ENCODE data around the gene CCDC85B. TPM values are rescaled to one million over a fixed set of nuclear protein-coding genes. Genes with fewer than 3 reads are reported as not detected.
A peak's percentile ranks its signal among the peaks of the same experiment; 100 is the strongest.

The CCDC85B gene
- polyA plus RNA-seq, 3 donors, result 20.8 to 35.2 (median 24.4) TPM

DNA sequence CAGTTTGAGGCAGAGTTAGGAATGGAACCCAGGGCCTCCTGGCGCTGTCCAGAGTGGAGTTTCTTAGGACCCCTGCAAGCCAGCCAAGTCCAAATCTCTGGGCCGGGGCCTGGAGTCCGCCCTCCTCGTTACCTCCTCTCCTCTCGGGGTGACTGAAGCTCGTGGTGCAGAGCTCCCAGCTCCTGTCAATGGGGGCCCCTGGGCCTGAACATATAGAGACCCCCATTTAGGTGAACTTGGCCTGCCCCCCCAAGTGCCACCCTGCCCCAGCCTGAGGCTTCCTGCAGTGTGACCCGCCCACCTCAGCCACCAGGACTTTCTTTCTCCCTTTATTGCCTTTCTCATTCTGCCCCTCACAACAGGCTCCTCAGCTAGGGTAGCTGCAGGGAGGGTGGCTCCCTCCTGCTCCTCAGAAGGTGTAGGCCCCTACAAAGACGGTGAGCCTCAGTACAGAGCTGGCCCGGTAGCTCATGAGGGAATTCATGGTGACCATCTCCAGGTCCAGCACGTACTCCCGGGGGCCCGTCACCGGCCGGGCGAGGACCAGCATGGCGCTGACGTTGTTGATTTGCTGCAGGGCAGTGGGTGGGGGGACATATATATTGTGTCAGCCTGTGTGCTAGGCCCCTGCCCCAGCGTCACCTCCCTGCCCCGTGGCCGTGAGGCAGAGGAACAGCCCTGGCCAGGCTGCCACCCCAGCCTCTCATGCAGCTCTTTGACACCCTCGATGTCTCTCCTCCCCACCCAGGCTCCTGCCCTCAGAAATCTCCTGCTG lies 23.8 kb upstream of the CCDC85B start:
- H3K4me3 Mint-ChIP-seq, result no peak overlapping the region
- Histone ChIP-seq H3K79me2 (ENCODE audit: insufficient read depth, low read length) (peaks cover 17% of the 10 kb centered on the region), H2AFZ (ENCODE audit: insufficient read depth, low read depth, low read length, poor library complexity, severe bottlenecking) (no peak overlapping the region), H4K20me1 (ENCODE audit: insufficient read depth, low read length) (peaks cover 36% of the 10 kb centered on the region), H3K4me3 (replicated peaks in 1 of 3; ENCODE audit: low read depth in 2 of 3, low read length in 3 of 3) (no peak overlapping the region), H3K9ac (ENCODE audit: insufficient read depth, low read length, poor library complexity, severe bottlenecking) (no peak overlapping the region), H3K4me2 (replicated peaks; ENCODE audit: extremely low read depth, low read length, poor library complexity, severe bottlenecking) (no peak overlapping the region), H3K36me3 (replicated peaks in 1 of 2; ENCODE audit: control insufficient read depth in 1 of 2, insufficient read depth in 2 of 2, low read length in 2 of 2) (peaks cover 48 to 53% of the 10 kb centered on the region in 2 donors), H3K4me1 (ENCODE audit: control insufficient read depth in 1 of 2, insufficient read depth in 2 of 2, low read length in 2 of 2) (peaks cover 9 to 28% of the 10 kb centered on the region in 2 donors), H3K9me3 (replicated peaks in 1 of 2; ENCODE audit: control insufficient read depth in 1 of 2, insufficient read depth in 1 of 2, low read length in 2 of 2) (no peaks in the 10 kb centered on the region), H3K27me3 (ENCODE audit: control insufficient read depth in 2 of 2, insufficient read depth in 2 of 2, low read length in 2 of 2) (no peaks in the 10 kb centered on the region), H3K27ac (ENCODE audit: low read depth in 1 of 2, low read length in 2 of 2) (no peak overlapping the region)
- peaks cover 0 to 4% (median 0%) of the 10 kb centered on the region in 7 donors for H3K9me3 Mint-ChIP-seq
- intact Hi-C loops (cut with micrococcal nuclease), result no loop called here
- TF ChIP-seq, protein P1, sequence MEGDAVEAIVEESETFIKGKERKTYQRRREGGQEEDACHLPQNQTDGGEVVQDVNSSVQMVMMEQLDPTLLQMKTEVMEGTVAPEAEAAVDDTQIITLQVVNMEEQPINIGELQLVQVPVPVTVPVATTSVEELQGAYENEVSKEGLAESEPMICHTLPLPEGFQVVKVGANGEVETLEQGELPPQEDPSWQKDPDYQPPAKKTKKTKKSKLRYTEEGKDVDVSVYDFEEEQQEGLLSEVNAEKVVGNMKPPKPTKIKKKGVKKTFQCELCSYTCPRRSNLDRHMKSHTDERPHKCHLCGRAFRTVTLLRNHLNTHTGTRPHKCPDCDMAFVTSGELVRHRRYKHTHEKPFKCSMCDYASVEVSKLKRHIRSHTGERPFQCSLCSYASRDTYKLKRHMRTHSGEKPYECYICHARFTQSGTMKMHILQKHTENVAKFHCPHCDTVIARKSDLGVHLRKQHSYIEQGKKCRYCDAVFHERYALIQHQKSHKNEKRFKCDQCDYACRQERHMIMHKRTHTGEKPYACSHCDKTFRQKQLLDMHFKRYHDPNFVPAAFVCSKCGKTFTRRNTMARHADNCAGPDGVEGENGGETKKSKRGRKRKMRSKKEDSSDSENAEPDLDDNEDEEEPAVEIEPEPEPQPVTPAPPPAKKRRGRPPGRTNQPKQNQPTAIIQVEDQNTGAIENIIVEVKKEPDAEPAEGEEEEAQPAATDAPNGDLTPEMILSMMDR (IDR thresholded peaks at IDR 0.05), result no peak
- DNase-seq, result no peak
- WGBS (ENCODE audit: insufficient coverage), result 87% methylated on average over 13 of the region's 21 CpGs
- peaks cover 26% of the 10 kb centered on the region for H3K4me1 Mint-ChIP-seq
- H3K36me3 Mint-ChIP-seq, result peaks cover 40 to 57% of the 10 kb centered on the region in 2 donors
- peaks cover 6 to 26% (median 18%) of the 10 kb centered on the region in 3 donors for H3K27me3 Mint-ChIP-seq (ENCODE audit: low read depth in 3 of 3)
- H3K27ac Mint-ChIP-seq, result peak overlapping the region in 1 of 7 donors; percentile 23

DNA sequence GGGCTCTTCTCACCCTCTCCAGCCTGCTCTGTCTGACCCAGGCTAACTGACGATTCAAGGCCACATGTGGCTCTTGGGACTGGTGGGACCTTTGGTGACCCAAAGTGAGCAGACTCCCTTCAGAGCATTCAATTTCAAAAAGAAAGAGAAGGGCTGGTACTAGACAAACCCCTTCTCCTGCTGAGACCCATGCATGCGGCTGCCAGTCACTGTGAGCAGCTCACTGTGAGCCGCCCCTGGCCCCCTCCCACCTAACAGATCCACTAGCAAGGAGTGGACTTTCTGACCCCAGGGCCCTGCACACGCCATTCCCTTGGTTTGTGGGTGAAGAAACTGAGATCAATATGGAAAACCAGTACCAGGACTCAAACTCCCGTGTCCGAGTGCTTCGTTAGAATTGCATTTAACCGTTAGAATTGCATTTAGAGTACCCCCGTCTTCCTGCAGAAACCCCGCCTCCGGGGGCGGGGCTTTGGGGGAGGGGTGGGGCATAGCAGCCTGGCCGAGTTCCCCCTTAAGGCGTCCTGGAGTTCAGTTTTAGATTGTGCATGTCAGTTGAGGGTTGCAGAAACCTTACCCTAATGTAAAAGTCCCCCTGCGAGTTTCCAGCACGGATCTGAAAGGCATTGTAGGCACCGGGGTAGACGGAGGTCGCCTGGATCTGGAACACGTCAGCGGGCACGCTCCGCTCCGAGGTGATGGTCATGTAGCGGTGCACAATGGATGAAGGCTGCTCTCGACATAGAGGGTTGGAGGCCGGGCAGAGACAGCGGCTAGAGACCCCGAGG lies 23.0 kb upstream of the CCDC85B start:
- H3K9ac ChIP-seq (ENCODE audit: insufficient read depth, low read length, poor library complexity, severe bottlenecking), result no peak overlapping the region
- peaks cover 42 to 46% of the 10 kb centered on the region in 2 donors for H3K36me3 ChIP-seq (replicated peaks in 1 of 2; ENCODE audit: control insufficient read depth in 1 of 2, insufficient read depth in 2 of 2, low read length in 2 of 2)
- no peak overlapping the region for H3K4me3 Mint-ChIP-seq

More for the DNA sequence above, 23.0 kb upstream of the CCDC85B start:
- peaks cover 0 to 4% (median 0%) of the 10 kb centered on the region in 7 donors for H3K9me3 Mint-ChIP-seq
- no peak overlapping the region for H2AFZ ChIP-seq (ENCODE audit: insufficient read depth, low read depth, low read length, poor library complexity, severe bottlenecking)
- WGBS (ENCODE audit: insufficient coverage), result 36% methylated on average over 12 of the region's 29 CpGs
- H3K27me3 ChIP-seq (ENCODE audit: control insufficient read depth in 2 of 2, insufficient read depth in 2 of 2, low read length in 2 of 2), result no peaks in the 10 kb centered on the region
- TF ChIP-seq, protein P1 (IDR thresholded peaks at IDR 0.05), result no peak
- DNase-seq, result no peak
- H4K20me1 ChIP-seq (ENCODE audit: insufficient read depth, low read length), result peaks cover 29% of the 10 kb centered on the region
- no peak overlapping the region for H3K4me3 ChIP-seq (replicated peaks in 1 of 3; ENCODE audit: low read depth in 2 of 3, low read length in 3 of 3)
- H3K4me1 ChIP-seq (ENCODE audit: control insufficient read depth in 1 of 2, insufficient read depth in 2 of 2, low read length in 2 of 2), result peaks cover 12 to 32% of the 10 kb centered on the region in 2 donors
- H3K27ac ChIP-seq (ENCODE audit: low read depth in 1 of 2, low read length in 2 of 2), result no peak overlapping the region
- intact Hi-C loops (cut with micrococcal nuclease), result no loop called here
- H3K27ac Mint-ChIP-seq, result peak overlapping the region in 1 of 7 donors; percentile 23
- no peaks in the 10 kb centered on the region for H3K9me3 ChIP-seq (replicated peaks in 1 of 2; ENCODE audit: control insufficient read depth in 1 of 2, insufficient read depth in 1 of 2, low read length in 2 of 2)
- H3K79me2 ChIP-seq (ENCODE audit: insufficient read depth, low read length), result peaks cover 9% of the 10 kb centered on the region
- H3K4me2 ChIP-seq (replicated peaks; ENCODE audit: extremely low read depth, low read length, poor library complexity, severe bottlenecking), result peak overlapping the region; percentile 1
- peaks cover 24% of the 10 kb centered on the region for H3K4me1 Mint-ChIP-seq
- peaks cover 36 to 50% of the 10 kb centered on the region in 2 donors for H3K36me3 Mint-ChIP-seq
- peaks cover 6 to 26% (median 21%) of the 10 kb centered on the region in 3 donors for H3K27me3 Mint-ChIP-seq (ENCODE audit: low read depth in 3 of 3)
